Subcutaneous abdominal adipose tissue (tissue), 5 donors: Measurements from ENCODE around the gene DNAJB1.
"Not testable (repeated sequence)": the region's sequence is repeated elsewhere in the genome, so short reads cannot be mapped to it uniquely, and the experiment has no call there.

ENCODE experiments used
- H3K27ac ChIP-seq: one replicate; pipeline ENCODE4 v1.7.0; 2013; ENCODE audit warnings: low read depth, mild to moderate bottlenecking, inconsistent platforms, low read length, moderate library complexity
- H3K27me3 ChIP-seq, 5 donors: one replicate each; pipeline ENCODE4 v1.7.0; 2013; ENCODE audit warnings: low read length in 5 of 5, inconsistent platforms in 1 of 5; ENCODE audit not compliant: control insufficient read depth in 5 of 5, insufficient read depth in 4 of 5
- H3K36me3 ChIP-seq, 5 donors: one replicate each; pipeline ENCODE4 v1.7.0; 2013; ENCODE audit warnings: low read length in 5 of 5; ENCODE audit not compliant: control insufficient read depth in 5 of 5, insufficient read depth in 5 of 5
- H3K4me1 ChIP-seq, 5 donors: one replicate each; pipeline ENCODE4 v1.7.0; 2013; ENCODE audit warnings: low read length in 5 of 5, mild to moderate bottlenecking in 3 of 5, moderate library complexity in 1 of 5; ENCODE audit not compliant: control insufficient read depth in 5 of 5, insufficient read depth in 5 of 5
- H3K4me3 ChIP-seq, 5 donors: one replicate each; pipeline ENCODE4 v1.7.0; 2013; ENCODE audit warnings: low read length in 5 of 5, low read depth in 1 of 5
- H3K9ac ChIP-seq, 5 donors: one replicate each; pipeline ENCODE4 v1.7.0; 2013; ENCODE audit warnings: low read length in 5 of 5, mild to moderate bottlenecking in 4 of 5, moderate library complexity in 3 of 5
- H3K9me3 ChIP-seq, 5 donors: one replicate each; pipeline ENCODE4 v1.7.0; 2013; ENCODE audit warnings: low read length in 5 of 5; ENCODE audit not compliant: control insufficient read depth in 5 of 5
- donor health status: healthy.
- donor health status: healthy.
- donor health status: healthy.
- donor health status: healthy.
- donor health status: healthy.

DNAJB1 gene

GRCh38 chr19:14517840-14518505 is at the start of gene DNAJB1:
Gene DNAJB1, minus strand, starts transcription at chr19:14518397. Its CDS starts 48 bp downstream, at chr19:14518349.
- peak within 1 kb of the TSS; percentile 98 for H3K27ac ChIP-seq
- H3K36me3 ChIP-seq, result peaks cover 0 to 40% (median 27%) of the 10 kb centered on the region in 5 donors
- peak within 1 kb of the TSS; percentile 86 to 98 (median 93) for H3K4me3 ChIP-seq
- no peaks in the 10 kb centered on the region for H3K9me3 ChIP-seq
- H3K4me1 ChIP-seq, result peaks cover 25 to 50% (median 36%) of the 10 kb centered on the region in 5 donors
- H3K27me3 ChIP-seq, result no peaks in the 10 kb centered on the region
- peak within 1 kb of the TSS; percentile 90 to 98 (median 97) for H3K9ac ChIP-seq

GRCh38 chr19:14567079-14567478 is 48.9 kb upstream of the DNAJB1 start:
- Histone ChIP-seq H3K9me3 (no peaks in the 10 kb centered on the region), H3K36me3 (peaks cover 0 to 48% (median 38%) of the 10 kb centered on the region in 5 donors), H3K4me1 (peaks cover 4 to 43% (median 38%) of the 10 kb centered on the region in 5 donors)

GRCh38 chr19:14566712-14567077 is 48.5 kb upstream of the DNAJB1 start:
- H3K27ac ChIP-seq, result no peak overlapping the region
- no peaks in the 10 kb centered on the region for H3K9me3 ChIP-seq
- no peak overlapping the region for H3K4me3 ChIP-seq
- peaks cover 0 to 48% (median 38%) of the 10 kb centered on the region in 5 donors for H3K36me3 ChIP-seq
- no peak overlapping the region for H3K9ac ChIP-seq
- H3K27me3 ChIP-seq, result no peaks in the 10 kb centered on the region
- peaks cover 4 to 46% (median 40%) of the 10 kb centered on the region in 5 donors for H3K4me1 ChIP-seq

More at GRCh38 chr19:14567079-14567478, 48.9 kb upstream of the DNAJB1 start:
- no peaks in the 10 kb centered on the region for H3K27me3 ChIP-seq
- no peak overlapping the region for H3K9ac ChIP-seq
- H3K27ac ChIP-seq, result no peak overlapping the region
- no peak overlapping the region for H3K4me3 ChIP-seq

GRCh38 chr19:14565765-14566711 is 47.8 kb upstream of the DNAJB1 start:
- H3K4me3 ChIP-seq, result no peak overlapping the region
- peaks cover 5 to 46% (median 41%) of the 10 kb centered on the region in 5 donors for H3K4me1 ChIP-seq
- no peaks in the 10 kb centered on the region for H3K9me3 ChIP-seq
- no peaks in the 10 kb centered on the region for H3K27me3 ChIP-seq
- no peak overlapping the region for H3K27ac ChIP-seq
- peaks cover 0 to 48% (median 38%) of the 10 kb centered on the region in 5 donors for H3K36me3 ChIP-seq
- no peak overlapping the region for H3K9ac ChIP-seq

- Histone ChIP-seq H3K27ac (no peak overlapping the region), H3K9ac (no peak overlapping the region), H3K4me1 (peaks cover 8 to 47% (median 41%) of the 10 kb centered on the region in 5 donors), H3K36me3 (peaks cover 0 to 48% (median 38%) of the 10 kb centered on the region in 5 donors), H3K4me3 (no peak overlapping the region), H3K27me3 (no peaks in the 10 kb centered on the region), H3K9me3 (no peaks in the 10 kb centered on the region)
These were observed 47.1 kb upstream of the DNAJB1 start for GRCh38 chr19:14565298-14565679.

GRCh38 chr19:14564652-14565297 is 46.6 kb upstream of the DNAJB1 start:
- peaks cover 10 to 51% (median 45%) of the 10 kb centered on the region in 5 donors for H3K4me1 ChIP-seq
- not testable (repeated sequence) for H3K27me3 ChIP-seq, H3K9ac ChIP-seq, H3K9me3 ChIP-seq, H3K27ac ChIP-seq, H3K4me3 ChIP-seq
- H3K36me3 ChIP-seq, result peaks cover 0 to 48% (median 38%) of the 10 kb centered on the region in 5 donors

- Histone ChIP-seq H3K4me1 (peaks cover 10 to 47% (median 43%) of the 10 kb centered on the region in 5 donors), H3K27me3 (no peaks in the 10 kb centered on the region), H3K36me3 (peaks cover 0 to 43% (median 34%) of the 10 kb centered on the region in 5 donors), H3K4me3 (no peak overlapping the region), H3K9ac (no peak overlapping the region), H3K27ac (no peak overlapping the region), H3K9me3 (no peaks in the 10 kb centered on the region)
These were observed 45.9 kb upstream of the DNAJB1 start for GRCh38 chr19:14563989-14564651.

- peak overlapping the region in 2 of 5 donors; percentile 54 to 61 for H3K4me3 ChIP-seq
- H3K27ac ChIP-seq, result no peak overlapping the region
- H3K27me3 ChIP-seq, result no peaks in the 10 kb centered on the region
- H3K4me1 ChIP-seq, result peaks cover 10 to 51% (median 47%) of the 10 kb centered on the region in 5 donors
- H3K9me3 ChIP-seq, result no peaks in the 10 kb centered on the region
- no peak overlapping the region for H3K9ac ChIP-seq
- H3K36me3 ChIP-seq, result peaks cover 0 to 46% (median 33%) of the 10 kb centered on the region in 5 donors
These were observed 45.4 kb upstream of the DNAJB1 start for GRCh38 chr19:14563590-14563926.
